Measurements from ENCODE around the gene IPO13.

The IPO13 gene

GRCh38 chr1:43932786-43933385, 13.9 kb upstream of the IPO13 start:
- Histone ChIP-seq H3K27ac (ENCODE audit: low read depth, low read length) (no peak overlapping the region), H3K9ac (ENCODE audit: low read length) (peak overlapping the region; percentile 55), H3K4me3 (ENCODE audit: low read depth, low read length) (peak overlapping the region; percentile 71)

GRCh38 chr1:43933386-43934100, 13.2 kb upstream of the IPO13 start, which contains the start of gene ARTN:
Gene ARTN, plus strand, starts transcription at chr1:43933801. Its CDS starts 1,856 bp downstream, at chr1:43935657.
- peaks cover 55% of the 10 kb centered on the region for H3K4me1 ChIP-seq (ENCODE audit: control insufficient read depth, insufficient read depth, low read length)
- peaks cover 31% of the 10 kb centered on the region for H3K27me3 ChIP-seq (ENCODE audit: control insufficient read depth, insufficient read depth, low read length)
- H3K9ac ChIP-seq (ENCODE audit: low read length): peak within 1 kb of the TSS; percentile 55
- H3K36me3 ChIP-seq (ENCODE audit: control insufficient read depth, insufficient read depth, low read length): no peaks in the 10 kb centered on the region
- no peaks in the 10 kb centered on the region for H3K9me3 ChIP-seq (ENCODE audit: control insufficient read depth, insufficient read depth, low read depth, low read length)
- H3K4me3 ChIP-seq (ENCODE audit: low read depth, low read length): peak within 1 kb of the TSS; percentile 71
- no peak within 1 kb of the TSS for H3K27ac ChIP-seq (ENCODE audit: low read depth, low read length)

More at GRCh38 chr1:43932786-43933385, 13.9 kb upstream of the IPO13 start:
- H3K9me3 ChIP-seq (ENCODE audit: control insufficient read depth, insufficient read depth, low read depth, low read length): no peaks in the 10 kb centered on the region
- peaks cover 53% of the 10 kb centered on the region for H3K4me1 ChIP-seq (ENCODE audit: control insufficient read depth, insufficient read depth, low read length)
- no peaks in the 10 kb centered on the region for H3K36me3 ChIP-seq (ENCODE audit: control insufficient read depth, insufficient read depth, low read length)
- peaks cover 28% of the 10 kb centered on the region for H3K27me3 ChIP-seq (ENCODE audit: control insufficient read depth, insufficient read depth, low read length)

- H3K4me1 ChIP-seq (ENCODE audit: control insufficient read depth, insufficient read depth, low read length): peaks cover 59% of the 10 kb centered on the region
- H3K27ac ChIP-seq (ENCODE audit: low read depth, low read length): no peak overlapping the region
- H3K9me3 ChIP-seq (ENCODE audit: control insufficient read depth, insufficient read depth, low read depth, low read length): no peaks in the 10 kb centered on the region
- H3K27me3 ChIP-seq (ENCODE audit: control insufficient read depth, insufficient read depth, low read length): peaks cover 32% of the 10 kb centered on the region
- H3K9ac ChIP-seq (ENCODE audit: low read length): peak overlapping the region; percentile 26
- H3K36me3 ChIP-seq (ENCODE audit: control insufficient read depth, insufficient read depth, low read length): no peaks in the 10 kb centered on the region
- H3K4me3 ChIP-seq (ENCODE audit: low read depth, low read length): peak overlapping the region; percentile 71
Observed at GRCh38 chr1:43934101-43934985, 12.4 kb upstream of the IPO13 start.

- no peaks in the 10 kb centered on the region for H3K36me3 ChIP-seq (ENCODE audit: control insufficient read depth, insufficient read depth, low read length)
- H3K4me3 ChIP-seq (ENCODE audit: low read depth, low read length): no peak overlapping the region
- H3K4me1 ChIP-seq (ENCODE audit: control insufficient read depth, insufficient read depth, low read length): peaks cover 53% of the 10 kb centered on the region
- H3K9me3 ChIP-seq (ENCODE audit: control insufficient read depth, insufficient read depth, low read depth, low read length): no peaks in the 10 kb centered on the region
- no peak overlapping the region for H3K27ac ChIP-seq (ENCODE audit: low read depth, low read length)
- no peak overlapping the region for H3K9ac ChIP-seq (ENCODE audit: low read length)
- H3K27me3 ChIP-seq (ENCODE audit: control insufficient read depth, insufficient read depth, low read length): peaks cover 32% of the 10 kb centered on the region
Observed at GRCh38 chr1:43934986-43935324, 11.8 kb upstream of the IPO13 start.

GRCh38 chr1:43935711-43936427, 10.9 kb upstream of the IPO13 start:
- peaks cover 44% of the 10 kb centered on the region for H3K4me1 ChIP-seq (ENCODE audit: control insufficient read depth, insufficient read depth, low read length)
- H3K4me3 ChIP-seq (ENCODE audit: low read depth, low read length): peak overlapping the region; percentile 57
- peaks cover 32% of the 10 kb centered on the region for H3K27me3 ChIP-seq (ENCODE audit: control insufficient read depth, insufficient read depth, low read length)
- H3K36me3 ChIP-seq (ENCODE audit: control insufficient read depth, insufficient read depth, low read length): no peaks in the 10 kb centered on the region
- no peaks in the 10 kb centered on the region for H3K9me3 ChIP-seq (ENCODE audit: control insufficient read depth, insufficient read depth, low read depth, low read length)
- no peak overlapping the region for H3K27ac ChIP-seq (ENCODE audit: low read depth, low read length)
- H3K9ac ChIP-seq (ENCODE audit: low read length): peak overlapping the region; percentile 1

GRCh38 chr1:43936431-43937151, 10.2 kb upstream of the IPO13 start:
- H3K4me1 ChIP-seq (ENCODE audit: control insufficient read depth, insufficient read depth, low read length): peaks cover 37% of the 10 kb centered on the region
- H3K27me3 ChIP-seq (ENCODE audit: control insufficient read depth, insufficient read depth, low read length): peaks cover 32% of the 10 kb centered on the region
- no peaks in the 10 kb centered on the region for H3K9me3 ChIP-seq (ENCODE audit: control insufficient read depth, insufficient read depth, low read depth, low read length)
- no peaks in the 10 kb centered on the region for H3K36me3 ChIP-seq (ENCODE audit: control insufficient read depth, insufficient read depth, low read length)
- peak overlapping the region; percentile 57 for H3K4me3 ChIP-seq (ENCODE audit: low read depth, low read length)
- no peak overlapping the region for H3K27ac ChIP-seq (ENCODE audit: low read depth, low read length)
- no peak overlapping the region for H3K9ac ChIP-seq (ENCODE audit: low read length)

- H3K4me1 ChIP-seq (ENCODE audit: control insufficient read depth, insufficient read depth, low read length): peaks cover 37% of the 10 kb centered on the region
Observed at GRCh38 chr1:43937179-43937865, 9.4 kb upstream of the IPO13 start.

GRCh38 chr1:43938383-43938782, 8.4 kb upstream of the IPO13 start:
- no peak overlapping the region for H3K27ac ChIP-seq (ENCODE audit: low read depth, low read length)
- no peak overlapping the region for H3K4me3 ChIP-seq (ENCODE audit: low read depth, low read length)
- no peaks in the 10 kb centered on the region for H3K9me3 ChIP-seq (ENCODE audit: control insufficient read depth, insufficient read depth, low read depth, low read length)
- H3K36me3 ChIP-seq (ENCODE audit: control insufficient read depth, insufficient read depth, low read length): no peaks in the 10 kb centered on the region
- H3K4me1 ChIP-seq (ENCODE audit: control insufficient read depth, insufficient read depth, low read length): peaks cover 28% of the 10 kb centered on the region
- peaks cover 20% of the 10 kb centered on the region; the same call in 1 of the 2 replicates for H3K27me3 ChIP-seq (ENCODE audit: control insufficient read depth, insufficient read depth, low read length)
- H3K9ac ChIP-seq (ENCODE audit: low read length): no peak overlapping the region

More at GRCh38 chr1:43937179-43937865, 9.4 kb upstream of the IPO13 start:
- Histone ChIP-seq H3K9me3 (ENCODE audit: control insufficient read depth, insufficient read depth, low read depth, low read length) (no peaks in the 10 kb centered on the region), H3K36me3 (ENCODE audit: control insufficient read depth, insufficient read depth, low read length) (no peaks in the 10 kb centered on the region), H3K27ac (ENCODE audit: low read depth, low read length) (no peak overlapping the region), H3K4me3 (ENCODE audit: low read depth, low read length) (no peak overlapping the region), H3K9ac (ENCODE audit: low read length) (no peak overlapping the region), H3K27me3 (ENCODE audit: control insufficient read depth, insufficient read depth, low read length) (peaks cover 27% of the 10 kb centered on the region)

GRCh38 chr1:43938892-43939587, 7.7 kb upstream of the IPO13 start:
- H3K4me3 ChIP-seq (ENCODE audit: low read depth, low read length): no peak overlapping the region
- H3K27ac ChIP-seq (ENCODE audit: low read depth, low read length): no peak overlapping the region
- H3K36me3 ChIP-seq (ENCODE audit: control insufficient read depth, insufficient read depth, low read length): no peaks in the 10 kb centered on the region
- H3K9me3 ChIP-seq (ENCODE audit: control insufficient read depth, insufficient read depth, low read depth, low read length): no peaks in the 10 kb centered on the region
- H3K9ac ChIP-seq (ENCODE audit: low read length): no peak overlapping the region
- peaks cover 24% of the 10 kb centered on the region for H3K4me1 ChIP-seq (ENCODE audit: control insufficient read depth, insufficient read depth, low read length)
- H3K27me3 ChIP-seq (ENCODE audit: control insufficient read depth, insufficient read depth, low read length): peaks cover 20% of the 10 kb centered on the region; the same call in 1 of the 2 replicates
